T-helper 17 cell (primary cell): ENCODE measurements around the gene MRPS12. TPM values are rescaled to one million over a fixed set of nuclear protein-coding genes. Genes with fewer than 3 reads are reported as not detected.

ENCODE experiments used
- ATAC-seq: fragments of 150-1000 bp; cut with Tn5 transposase; 2 replicates; pipeline ENCODE4 v1.10.0; 2021; ENCODE audit warnings: mild to moderate bottlenecking, moderate library complexity
- DNase-seq, 3 donors: peaks; one replicate each; pipeline versions ENCODE4 v3.0.0 to v3.0.0-alpha.2; 2020 to 2021
- H3K9me3 ChIP-seq: one replicate; pipeline ENCODE4 v1.7.0; 2013; ENCODE audit warnings: low read length, mild to moderate bottlenecking; ENCODE audit not compliant: control insufficient read depth, poor library complexity, severe bottlenecking
- H3K27ac Mint-ChIP-seq: one replicate; pipeline ENCODE4 v1.8.0; 2022; ENCODE audit warnings: mild to moderate bottlenecking, moderate library complexity, mixed read lengths
- H3K27me3 Mint-ChIP-seq: one replicate; pipeline ENCODE4 v1.8.0; 2022; ENCODE audit warnings: mixed read lengths
- H3K36me3 Mint-ChIP-seq: one replicate; pipeline ENCODE4 v1.8.0; 2022; ENCODE audit warnings: low read depth, mixed read lengths
- H3K4me1 Mint-ChIP-seq: one replicate; pipeline ENCODE4 v1.8.0; 2022; ENCODE audit warnings: mild to moderate bottlenecking, mixed read lengths
- H3K4me3 Mint-ChIP-seq: one replicate; pipeline ENCODE4 v1.8.0; 2022; ENCODE audit warnings: mild to moderate bottlenecking, moderate library complexity, mixed read lengths
- total RNA-seq, 4 donors: library from RNA in 2 of 4; stranded (reverse) in 2 of 4; gene quantifications; one replicate each; pipeline ENCODE4 v1.2.3 and lab custom pipeline; 2022 to 2026

The MRPS12 gene
- total RNA-seq, 2 donors from 2014 or later: 18.9 to 22.0 TPM

DNA sequence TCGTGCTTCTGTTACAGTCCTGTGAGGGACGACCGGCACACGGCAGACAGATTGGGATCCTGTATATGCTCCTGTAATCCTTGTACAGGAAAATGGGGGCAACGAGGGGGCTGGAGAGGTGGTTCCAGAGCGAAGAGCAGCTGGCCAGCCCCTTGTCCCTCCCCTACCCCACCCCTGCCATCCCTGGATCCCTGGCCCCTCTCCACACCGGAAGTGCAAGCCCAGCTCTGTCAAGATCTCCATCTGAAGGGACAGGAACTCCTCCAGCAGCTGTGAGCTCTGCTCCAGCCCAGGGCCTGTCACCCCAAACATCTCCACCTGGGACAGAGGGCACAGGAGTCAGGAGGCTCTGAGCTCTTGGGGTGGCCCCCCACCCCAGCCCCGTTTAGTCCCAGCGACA is 13.2 kb upstream of the MRPS12 start:
- DNase-seq: no peak
- Mint-ChIP-seq H3K4me3 (no peak overlapping the region), H3K4me1 (peaks cover 2% of the 10 kb centered on the region), H3K36me3 (no peaks in the 10 kb centered on the region), H3K27me3 (no peaks in the 10 kb centered on the region), H3K27ac (no peak overlapping the region)
- no peak for ATAC-seq
- H3K9me3 ChIP-seq: no peaks in the 10 kb centered on the region

DNA sequence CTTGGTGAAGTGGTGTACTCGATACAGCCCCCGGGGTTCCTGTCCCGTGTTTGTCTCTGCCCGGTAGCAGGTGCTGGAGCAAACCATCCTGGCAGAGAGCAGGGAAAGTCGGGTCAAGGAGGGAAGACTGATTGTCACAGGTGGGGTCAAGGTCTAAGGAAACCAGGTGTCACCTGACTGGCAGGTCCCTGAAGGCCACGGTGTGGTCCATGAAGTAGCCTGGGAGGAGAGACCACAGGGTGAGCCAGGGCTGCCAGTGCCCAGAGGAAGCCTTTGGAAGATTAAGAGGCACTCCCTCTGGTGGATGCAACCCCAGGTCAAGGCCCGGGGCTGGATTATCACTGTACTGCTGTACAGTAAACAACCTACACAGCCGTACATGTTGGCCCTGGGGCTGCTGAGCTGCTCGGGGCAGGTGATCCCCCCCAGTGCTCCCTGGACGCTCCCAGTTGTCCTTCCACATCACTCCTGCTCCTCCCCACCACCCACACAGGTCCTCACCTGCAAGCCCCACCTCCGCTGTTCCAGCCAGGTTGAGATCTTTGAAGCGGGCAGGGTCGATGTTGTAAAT is 12.7 kb upstream of the MRPS12 start:
- Mint-ChIP-seq H3K4me3 (no peak overlapping the region), H3K4me1 (peaks cover 2% of the 10 kb centered on the region), H3K27me3 (no peaks in the 10 kb centered on the region), H3K36me3 (no peaks in the 10 kb centered on the region), H3K27ac (no peak overlapping the region)
- no peaks in the 10 kb centered on the region for H3K9me3 ChIP-seq
- no peak for ATAC-seq
- DNase-seq: no peak

DNA sequence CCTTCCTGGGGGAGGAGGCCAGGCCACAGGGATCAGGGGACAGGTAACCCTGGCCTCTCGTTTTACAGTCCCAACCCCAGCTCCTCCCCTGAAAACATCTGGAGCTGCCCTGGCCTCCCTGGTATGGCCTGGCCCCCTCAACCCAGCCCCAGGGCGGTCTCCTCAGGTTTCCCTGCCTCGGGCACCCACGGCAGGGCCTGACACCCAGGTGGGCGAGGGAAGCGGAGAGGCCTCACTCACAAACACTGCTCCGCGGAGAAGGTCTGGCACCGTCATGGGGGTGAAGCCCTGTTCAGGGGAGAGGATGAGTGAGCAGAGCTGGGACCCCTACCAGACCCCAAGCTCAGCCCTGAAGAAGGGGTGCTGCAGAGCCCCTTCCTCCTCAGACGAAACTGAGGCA is 12.2 kb upstream of the MRPS12 start:
- ATAC-seq: no peak
- DNase-seq: no peak
- H3K27me3 Mint-ChIP-seq: no peaks in the 10 kb centered on the region
- H3K9me3 ChIP-seq: no peaks in the 10 kb centered on the region
- H3K36me3 Mint-ChIP-seq: no peaks in the 10 kb centered on the region
- no peak overlapping the region for H3K4me3 Mint-ChIP-seq
- H3K4me1 Mint-ChIP-seq: peaks cover 2% of the 10 kb centered on the region
- H3K27ac Mint-ChIP-seq: no peak overlapping the region

DNA sequence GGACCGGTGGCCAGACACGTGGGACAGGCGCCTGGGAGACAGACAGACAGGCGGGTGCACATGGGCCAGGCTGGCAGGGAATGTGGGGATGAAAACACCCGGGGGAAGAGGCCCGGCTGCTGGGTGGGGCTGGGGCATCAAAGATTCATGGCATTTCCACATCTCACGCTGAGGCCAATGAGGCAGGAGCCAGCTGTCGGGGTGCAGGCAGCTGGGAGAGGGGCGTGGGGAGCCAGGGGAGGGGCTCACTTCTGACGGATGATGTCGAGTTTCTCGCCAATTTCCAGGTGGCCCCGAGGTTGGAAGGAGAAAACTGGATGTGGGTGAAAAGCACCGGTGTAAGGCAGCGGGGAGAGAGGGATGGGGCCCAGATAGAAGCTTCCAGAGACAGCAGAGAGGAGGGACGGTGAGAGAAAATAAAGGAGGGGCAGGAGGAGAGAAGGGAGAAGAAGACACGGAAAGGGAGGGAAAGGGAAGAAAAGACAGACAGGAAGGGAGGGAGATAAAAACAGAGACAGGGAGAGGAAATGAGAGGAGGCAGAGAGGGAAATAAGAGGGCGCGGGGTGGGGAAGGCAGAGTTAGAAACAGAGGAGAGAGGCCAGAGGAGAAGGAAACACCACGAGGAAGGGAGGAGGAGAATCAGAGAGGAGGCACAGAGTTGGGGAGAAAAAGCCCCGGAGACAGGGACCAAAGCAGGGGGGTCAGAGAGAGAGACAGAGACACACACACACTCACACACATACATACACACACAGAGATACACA is 10.7 kb upstream of the MRPS12 start:
- no peak for DNase-seq
- no peak for ATAC-seq

GRCh38 chr19:38920602-38921419 is 9.9 kb upstream of the MRPS12 start:
- Mint-ChIP-seq H3K36me3 (no peaks in the 10 kb centered on the region), H3K27me3 (no peaks in the 10 kb centered on the region), H3K27ac (no peak overlapping the region), H3K4me1 (no peaks in the 10 kb centered on the region), H3K4me3 (no peak overlapping the region)
- no peaks in the 10 kb centered on the region for H3K9me3 ChIP-seq
- no peak for DNase-seq
- ATAC-seq: no peak

More for the DNA sequence above, 10.7 kb upstream of the MRPS12 start:
- no peak overlapping the region for H3K4me3 Mint-ChIP-seq
- H3K9me3 ChIP-seq: no peaks in the 10 kb centered on the region
- peak overlapping the region; percentile 27 for H3K27ac Mint-ChIP-seq
- H3K36me3 Mint-ChIP-seq: no peaks in the 10 kb centered on the region
- no peaks in the 10 kb centered on the region for H3K4me1 Mint-ChIP-seq
- H3K27me3 Mint-ChIP-seq: no peaks in the 10 kb centered on the region

DNA sequence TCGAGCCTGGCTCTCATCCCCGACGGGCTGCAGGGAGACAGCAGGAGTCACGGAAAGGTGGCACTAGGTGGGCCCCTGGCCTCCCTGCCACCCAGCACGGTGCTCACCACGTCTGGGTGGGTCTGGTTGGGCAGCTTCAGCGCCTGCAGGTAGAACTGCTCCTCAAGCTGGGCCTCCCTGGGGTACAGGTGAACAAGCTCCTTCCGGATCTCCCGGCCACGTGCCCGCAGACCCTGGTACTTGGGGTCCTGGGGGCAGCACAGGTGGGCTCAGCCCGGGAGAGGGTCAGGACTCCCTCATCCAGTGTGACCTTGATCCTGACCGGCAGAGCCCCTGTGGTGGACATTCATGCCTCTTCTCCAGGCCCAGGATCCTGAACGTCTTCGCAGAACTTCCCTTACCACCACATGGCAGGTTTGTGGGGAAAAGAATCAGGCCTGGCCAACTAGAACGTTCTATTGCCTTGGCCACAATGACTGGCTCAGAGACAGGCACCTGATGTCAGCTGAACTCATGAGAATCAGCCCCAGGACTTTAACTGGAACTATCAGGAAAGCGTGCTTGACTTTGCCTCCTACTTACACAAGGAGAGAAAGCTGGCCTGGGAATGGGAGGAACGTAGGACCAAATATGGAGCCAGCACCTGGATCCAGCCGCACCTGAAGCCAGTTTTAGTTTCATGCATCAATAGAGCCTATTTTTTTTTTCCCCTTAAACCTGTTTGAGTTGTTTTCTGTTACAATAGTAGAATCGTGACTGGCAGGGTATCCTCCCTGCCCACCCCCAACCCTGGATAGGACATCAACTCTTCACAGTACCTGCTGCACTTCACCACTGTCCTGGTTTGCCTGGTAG is 9.1 kb upstream of the MRPS12 start:
- H3K9me3 ChIP-seq: no peaks in the 10 kb centered on the region
- Mint-ChIP-seq H3K4me1 (no peaks in the 10 kb centered on the region), H3K4me3 (no peak overlapping the region), H3K36me3 (no peaks in the 10 kb centered on the region), H3K27ac (no peak overlapping the region), H3K27me3 (no peaks in the 10 kb centered on the region)
- ATAC-seq (no peak), DNase-seq (no peak)

DNA sequence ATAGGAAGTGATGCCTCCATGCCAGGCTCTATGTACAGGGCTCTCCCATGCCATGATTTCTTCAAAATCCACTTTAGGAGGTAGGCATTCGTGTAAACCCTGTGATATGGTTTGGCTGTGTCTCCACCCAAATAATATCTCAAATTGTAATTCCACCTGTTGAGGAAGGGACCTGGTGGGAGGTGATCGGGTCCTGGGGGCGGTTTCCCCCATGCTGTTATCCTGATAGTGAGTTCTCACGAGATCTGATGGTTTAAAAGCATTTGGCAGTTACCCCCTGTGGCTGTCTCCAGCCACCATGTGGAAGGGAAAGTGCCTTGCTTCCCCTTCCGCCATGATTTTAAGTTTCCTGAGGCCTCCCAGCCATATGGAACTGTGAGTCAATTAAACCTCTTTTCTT is 8.3 kb upstream of the MRPS12 start:
- H3K4me1 Mint-ChIP-seq: no peaks in the 10 kb centered on the region
- H3K36me3 Mint-ChIP-seq: no peaks in the 10 kb centered on the region
- DNase-seq (no peak), ATAC-seq (no peak)
- H3K9me3 ChIP-seq: no peaks in the 10 kb centered on the region
- no peaks in the 10 kb centered on the region for H3K27me3 Mint-ChIP-seq
- H3K27ac Mint-ChIP-seq: no peak overlapping the region
- no peak overlapping the region for H3K4me3 Mint-ChIP-seq

GRCh38 chr19:38924388-38924787 is 6.4 kb upstream of the MRPS12 start:
- Mint-ChIP-seq H3K36me3 (no peaks in the 10 kb centered on the region), H3K27ac (no peak overlapping the region), H3K4me3 (no peak overlapping the region), H3K4me1 (peaks cover 4% of the 10 kb centered on the region), H3K27me3 (no peaks in the 10 kb centered on the region)
- ATAC-seq: no peak
- no peak for DNase-seq
- no peaks in the 10 kb centered on the region for H3K9me3 ChIP-seq

- Mint-ChIP-seq H3K4me3 (peak overlapping the region; percentile 32), H3K36me3 (no peaks in the 10 kb centered on the region), H3K27me3 (no peaks in the 10 kb centered on the region), H3K27ac (peak overlapping the region; percentile 80), H3K4me1 (peaks cover 20% of the 10 kb centered on the region)
- no peaks in the 10 kb centered on the region for H3K9me3 ChIP-seq
- ATAC-seq (no peak), DNase-seq (no peak)
Observed at GRCh38 chr19:38928391-38929001, 2.2 kb upstream of the MRPS12 start.

DNA sequence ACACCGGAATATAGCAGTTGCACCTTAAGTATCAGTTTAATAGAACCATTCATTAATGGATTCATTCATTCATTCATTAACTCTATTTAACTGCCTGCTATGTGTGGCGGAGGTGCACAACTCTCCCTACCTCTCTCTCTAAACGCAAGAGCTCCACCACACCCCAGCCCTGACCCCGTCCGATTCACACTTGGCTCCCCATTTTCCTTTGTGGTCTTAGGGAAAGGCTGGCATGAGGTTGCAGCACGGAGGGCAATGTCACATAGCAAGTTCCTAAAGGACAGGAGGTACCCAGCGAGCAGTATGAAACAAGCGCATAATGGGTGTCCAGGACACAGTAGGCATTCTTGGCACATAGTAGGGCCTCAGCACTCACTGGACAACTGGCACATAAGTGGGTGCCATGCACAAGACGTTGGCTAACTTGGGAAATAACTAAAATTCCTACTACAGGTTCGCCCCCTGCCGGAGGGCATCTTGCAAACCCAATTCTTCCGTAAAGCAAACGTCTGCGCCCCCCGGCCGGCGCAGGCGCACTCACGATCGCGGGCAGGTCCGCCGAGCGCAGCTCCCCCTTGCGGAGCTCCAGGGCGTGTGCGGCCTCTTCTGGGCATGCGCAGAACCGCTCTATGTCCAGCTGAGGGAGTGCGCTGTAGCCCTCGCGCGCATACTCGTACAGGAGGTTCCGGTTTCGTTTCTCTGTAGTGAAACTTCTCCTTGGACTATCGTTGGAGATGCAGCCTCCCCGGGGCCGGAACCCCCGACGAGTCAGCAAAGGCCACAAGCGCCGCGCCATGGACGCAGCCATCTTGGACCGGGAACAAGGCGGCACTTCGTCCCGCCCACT is 592 bp upstream of the MRPS12 start, which contains the start of gene SARS2:
SARS2 (minus strand) TSS at position 835 of the 847 bp plus-strand sequence; CDS start at position 808, 27 bp downstream.
- peak within 1 kb of the TSS; percentile 99 for H3K27ac Mint-ChIP-seq
- H3K4me3 Mint-ChIP-seq: peak within 1 kb of the TSS; percentile 97
- DNase-seq: peak; percentile 90 to 91 (median 91)
- no peaks in the 10 kb centered on the region for H3K27me3 Mint-ChIP-seq
- peaks cover 21% of the 10 kb centered on the region for H3K4me1 Mint-ChIP-seq
- H3K36me3 Mint-ChIP-seq: peaks cover 3% of the 10 kb centered on the region
- no peaks in the 10 kb centered on the region for H3K9me3 ChIP-seq
- ATAC-seq: peak; percentile 74

DNA sequence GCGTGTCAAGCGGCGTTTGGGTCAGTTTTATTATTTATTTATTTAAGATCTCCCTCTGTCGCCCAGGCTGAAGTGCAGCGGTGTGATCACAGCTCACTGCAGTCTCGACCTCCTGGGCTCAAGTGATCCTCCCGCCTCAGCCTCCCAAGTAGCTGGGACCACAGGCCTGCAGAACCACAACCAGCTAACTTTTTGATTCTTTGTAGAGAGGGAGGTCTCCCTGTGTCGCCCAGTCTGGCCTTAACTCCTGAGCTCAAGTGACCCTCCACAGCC is 713 bp downstream of the MRPS12 start:
- DNase-seq: no peak
- peaks cover 3% of the 10 kb centered on the region for H3K36me3 Mint-ChIP-seq
- no peaks in the 10 kb centered on the region for H3K9me3 ChIP-seq
- H3K27ac Mint-ChIP-seq: peak overlapping the region; percentile 99
- peak overlapping the region; percentile 97 for H3K4me3 Mint-ChIP-seq
- H3K4me1 Mint-ChIP-seq: peaks cover 21% of the 10 kb centered on the region
- no peaks in the 10 kb centered on the region for H3K27me3 Mint-ChIP-seq
- no peak for ATAC-seq
